Ishikawa (cell line): Measurements from ENCODE around the gene MDFI.

ENCODE experiments used
- EP300 ChIP-seq: IDR thresholded peaks from 2 replicates; pipeline ENCODE4 v1.6.1; 2012; ENCODE audit warnings: borderline replicate concordance
- ZBTB7A ChIP-seq: IDR thresholded peaks from 2 replicates; pipeline ENCODE4 v1.6.1; 2012; ENCODE audit warnings: low read depth
- TF ChIP-seq, protein P1 (sequence below): IDR thresholded peaks from 2 replicates; pipeline ENCODE4 v1.6.1; 2012

DNA sequence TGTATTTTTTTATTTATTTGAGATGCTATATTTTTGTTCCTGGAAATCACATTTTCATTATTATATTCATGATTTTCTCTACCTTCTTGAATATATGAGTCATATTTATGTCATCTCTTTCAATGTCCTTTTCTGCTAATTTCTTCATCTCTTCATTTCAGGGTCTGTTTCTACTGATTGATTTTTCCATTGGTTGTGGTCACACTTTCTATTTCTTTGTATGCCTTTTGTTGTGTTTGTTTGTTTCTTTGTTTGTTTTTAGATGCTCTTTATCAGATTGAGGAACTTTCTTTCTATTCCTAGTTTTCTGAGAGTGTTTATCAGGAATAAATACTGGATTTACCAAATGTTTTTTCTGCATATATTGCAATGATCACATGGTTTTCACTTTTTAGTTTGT, 16.9 kb upstream of the MDFI start:
- TF ChIP-seq, protein P1, sequence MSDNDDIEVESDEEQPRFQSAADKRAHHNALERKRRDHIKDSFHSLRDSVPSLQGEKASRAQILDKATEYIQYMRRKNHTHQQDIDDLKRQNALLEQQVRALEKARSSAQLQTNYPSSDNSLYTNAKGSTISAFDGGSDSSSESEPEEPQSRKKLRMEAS, result no peak
- TF ChIP-seq ZBTB7A (no peak), EP300 (no peak)
